A673 (cell line): ENCODE measurements around the gene TLX1. TPM values are rescaled to one million over a fixed set of nuclear protein-coding genes. Genes with fewer than 3 reads are reported as not detected.

ENCODE experiments used
- BruUV-seq: library from RNA; stranded (reverse); fragments of 400-500 nt; replicated peaks from 2 replicates; lab custom pipeline; 2021; lab: Mats Ljungman, UMichigan
- CTCF ChIA-PET: fragments of 300-600 bp; sonication (Branson Sonifier 250); formaldehyde crosslinking; loops from one replicate; lab custom pipeline; 2022; ENCODE audit warnings: antibody characterized with exemption; lab: Charles Lee
- POLR2A ChIA-PET: fragments of 300-600 bp; sonication (Branson Sonifier 250); formaldehyde crosslinking; loops from one replicate; lab custom pipeline; 2022; ENCODE audit warnings: antibody characterized with exemption; ENCODE audit not compliant: low non-redundant PET; lab: Charles Lee
- DNase-seq: peaks from one replicate; pipeline ENCODE4 v3.0.0-alpha.2; 2015; ENCODE audit warnings: low spot score
- H3K27ac ChIP-seq: fragments of 200-600 bp; sonication (generic); 2 replicates; pipeline ENCODE4 v1.5.1; 2016; ENCODE audit warnings: mixed run types, low read depth, mild to moderate bottlenecking, mixed read lengths, antibody characterized with exemption, low read length; ENCODE audit not compliant: poor library complexity, severe bottlenecking
- H3K27me3 ChIP-seq: fragments of 200-600 bp; sonication (generic); replicated peaks from 2 replicates; pipeline ENCODE4 v1.6.1; 2017; ENCODE audit warnings: mixed run types, low read depth, mild to moderate bottlenecking, mixed read lengths, antibody characterized with exemption, low read length; ENCODE audit not compliant: insufficient read depth, poor library complexity
- H3K36me3 ChIP-seq: fragments of 200-600 bp; sonication (generic); 2 replicates; pipeline ENCODE4 v1.6.1; 2016; ENCODE audit warnings: mixed run types, mild to moderate bottlenecking, mixed read lengths, antibody characterized with exemption, low read length; ENCODE audit not compliant: insufficient read depth, poor library complexity, severe bottlenecking
- H3K4me1 ChIP-seq: fragments of 200-600 bp; sonication (generic); 2 replicates; pipeline ENCODE4 v1.6.1; 2017; ENCODE audit warnings: mixed run types, mild to moderate bottlenecking, mixed read lengths, antibody characterized with exemption, low read length; ENCODE audit not compliant: insufficient read depth, poor library complexity, severe bottlenecking
- H3K4me3 ChIP-seq: fragments of 200-600 bp; sonication (generic); 2 replicates; pipeline ENCODE4 v1.5.1; 2016; ENCODE audit warnings: low read depth, mixed run types, mild to moderate bottlenecking, mixed read lengths, low read length; ENCODE audit not compliant: poor library complexity, severe bottlenecking
- H3K9me3 ChIP-seq: fragments of 200-600 bp; sonication (generic); 2 replicates; pipeline ENCODE4 v1.6.1; 2016; ENCODE audit warnings: mixed run types, low read depth, mild to moderate bottlenecking, mixed read lengths, antibody characterized with exemption, low read length; ENCODE audit not compliant: poor library complexity, severe bottlenecking
- CTCF ChIP-seq: fragments of 300-800, 200-600 bp; sonication (generic); conservative IDR thresholded peaks from 2 replicates; pipeline ENCODE4 v1.5.1; 2017; ENCODE audit warnings: low read depth, mild to moderate bottlenecking, antibody characterized with exemption, low read length, moderate library complexity, mixed read lengths
- EZH2 ChIP-seq: fragments of 200-600 bp; sonication (generic); IDR thresholded peaks from 2 replicates; pipeline ENCODE4 v1.6.1; 2017; ENCODE audit warnings: borderline replicate concordance, low read depth, mild to moderate bottlenecking, mixed read lengths, antibody characterized with exemption, low read length; ENCODE audit not compliant: poor library complexity, severe bottlenecking
- intact Hi-C: fragments of 100-400 bp; cut with micrococcal nuclease; formaldehyde crosslinking; loops from one replicate; pipeline ENCODE4 v1.10.0; 2022; ENCODE audit not compliant: unreplicated experiment
- total RNA-seq: library from RNA; stranded (reverse); gene quantifications from 2 replicates; pipeline ENCODE4 v1.2.3, GENCODE V29; 2021

TLX1 gene
- total RNA-seq, 1 experiment from 2014 or later, result not detected

GRCh38 chr10:101133489-101134298 lies 2.6 kb downstream of the TLX1 start:
- Histone ChIP-seq H3K27me3 (peaks cover 79% of the 10 kb centered on the region), H3K9me3 (no peaks in the 10 kb centered on the region), H3K36me3 (no peaks in the 10 kb centered on the region), H3K4me1 (no peaks in the 10 kb centered on the region), H3K4me3 (no peak overlapping the region), H3K27ac (no peak overlapping the region)
- TF ChIP-seq EZH2, result no peak
- TF ChIP-seq CTCF, result no peak
- POLR2A ChIA-PET, result no interaction called here
- BruUV-seq, result no TSS peak
- intact Hi-C loops, result no loop called here
- no peak for DNase-seq
- CTCF ChIA-PET, result interaction anchor here (0.9 kb wide), 1 partner anchor 9 kb away, joined by 3 read pairs; no protein-coding TSS in a partner anchor

GRCh38 chr10:101134299-101135127 lies 3.4 kb downstream of the TLX1 start:
- POLR2A ChIA-PET, result no interaction called here
- TF ChIP-seq EZH2 (peak; percentile 78), CTCF (no peak)
- H3K4me1 ChIP-seq, result no peaks in the 10 kb centered on the region
- H3K9me3 ChIP-seq, result no peaks in the 10 kb centered on the region
- no peak for DNase-seq
- intact Hi-C loops, result no loop called here
- peaks cover 80% of the 10 kb centered on the region for H3K27me3 ChIP-seq
- H3K27ac ChIP-seq, result no peak overlapping the region
- CTCF ChIA-PET, result interaction anchor here (1.2 kb wide), 1 partner anchor 85 kb away, joined by 3 read pairs; no protein-coding TSS in a partner anchor
- no peak overlapping the region for H3K4me3 ChIP-seq
- BruUV-seq, result no TSS peak
- H3K36me3 ChIP-seq, result no peaks in the 10 kb centered on the region

GRCh38 chr10:101135141-101136006 lies 4.3 kb downstream of the TLX1 start:
- ChIA-PET POLR2A (no interaction called here), CTCF (interaction anchor here (1.2 kb wide), 1 partner anchor 86 kb away, joined by 3 read pairs; no protein-coding TSS in a partner anchor)
- Histone ChIP-seq H3K9me3 (no peaks in the 10 kb centered on the region), H3K36me3 (no peaks in the 10 kb centered on the region), H3K4me1 (no peaks in the 10 kb centered on the region), H3K27ac (no peak overlapping the region), H3K27me3 (peaks cover 77% of the 10 kb centered on the region), H3K4me3 (no peak overlapping the region)
- no TSS peak for BruUV-seq
- no peak for DNase-seq
- no peak for TF ChIP-seq EZH2
- intact Hi-C loops, result no loop called here
